Right lobe of liver (tissue), 6 donors: Measurements from ENCODE around the gene ERMP1. TPM values are rescaled to one million over a fixed set of nuclear protein-coding genes. Genes with fewer than 3 reads are reported as not detected.

Source experiments
- ATAC-seq, 4 donors: fragments of 200-7000 bp; cut with Tn5 transposase; one replicate each; pipeline ENCODE4 v1.9.1; 2020; ENCODE audit warnings: mild to moderate bottlenecking in 4 of 4, moderate library complexity in 4 of 4
- DNase-seq, 3 donors: peaks; one replicate each; pipeline ENCODE4 v3.0.0-alpha.2; 2020
- H3K27ac ChIP-seq, 3 donors: fragments of 200-600 bp; one replicate each; pipeline ENCODE4 v1.8.0; 2022
- H3K27me3 ChIP-seq, 2 donors: fragments of 200-600 bp; one replicate each; pipeline ENCODE4 v1.8.0; 2022
- H3K36me3 ChIP-seq, 4 donors: fragments of 200-600 bp; sonication (generic) in 1 of 4; one replicate each; pipeline versions ENCODE4 v1.5.1 to v1.8.0; 2017 to 2022; ENCODE audit warnings: control low read depth in 1 of 4
- H3K4me1 ChIP-seq, 4 donors: fragments of 200-600 bp; sonication (generic) in 1 of 4; one replicate each; pipeline versions ENCODE4 v1.5.1 to v1.8.0; 2017 to 2022; ENCODE audit warnings: control low read depth in 1 of 4
- H3K4me3 ChIP-seq, 3 donors: fragments of 200-600 bp; one replicate each; pipeline ENCODE4 v1.8.0; 2022
- H3K9me3 ChIP-seq, 4 donors: fragments of 200-600 bp; sonication (generic) in 1 of 4; one replicate each; pipeline versions ENCODE4 v1.5.1 to v1.8.0; 2017 to 2022; ENCODE audit warnings: control low read depth in 1 of 4
- CTCF ChIP-seq, 4 donors: fragments of 200-600 bp in 3 of 4; fragments of 450-650 bp in 1 of 4; IDR thresholded peaks; one replicate each; pipeline versions ENCODE4 v1.5.1 to v1.8.0; 2016 to 2022; ENCODE audit warnings: antibody characterized with exemption in 4 of 4, mild to moderate bottlenecking in 2 of 4
- POLR2A ChIP-seq: fragments of 450-650 bp; IDR thresholded peaks from one replicate; pipeline ENCODE4 v1.6.1; 2017; ENCODE audit warnings: antibody characterized with exemption, mild to moderate bottlenecking
- WGBS: methylation state at CpG from one replicate; pipeline ENCODE4 v1.1.6; 2018; ENCODE audit warnings: low coverage, low lambda C conversion rate; ENCODE audit not compliant: insufficient coverage; ENCODE audit errors: missing lambda C conversion rate; 5-methylcytosine and 5-hydroxymethylcytosine counted together
- intact Hi-C, 2 donors: fragments of 100-400 bp; cut with DNase I; formaldehyde crosslinking; loops; one replicate each; pipeline versions ENCODE4 v1.11.2 to v1.14.1; 2022
- total RNA-seq, 6 experiments: library from RNA; depleted of rRNA in 2 of 6; stranded (reverse); fragments of >200 nt in 2 of 6; fragmentation: NEBNext Ultra II Directional in 3 of 6; extraction: Animal tissue kit (Norgen Biotek cat#: 25700) in 3 of 6; gene quantifications; one replicate each; pipeline versions ENCODE4 v1.1.0 to v1.2.4, GENCODE V29; 2016 to 2023
- donor health status: DM: no; HTN: yes; CAD: no.
- donor health status: DM: no; HTN: no; CAD: no.
- donor health status: DM: no; HTN: no; CAD: no.
- donor health status: DM: no; HTN: yes; CAD: no.
- donor health status: DM: no; HTN: yes; CAD: no.

ERMP1 gene
- total RNA-seq, 6 experiments from 2014 or later, result 7.9 to 13.9 (median 10.2) TPM

DNA sequence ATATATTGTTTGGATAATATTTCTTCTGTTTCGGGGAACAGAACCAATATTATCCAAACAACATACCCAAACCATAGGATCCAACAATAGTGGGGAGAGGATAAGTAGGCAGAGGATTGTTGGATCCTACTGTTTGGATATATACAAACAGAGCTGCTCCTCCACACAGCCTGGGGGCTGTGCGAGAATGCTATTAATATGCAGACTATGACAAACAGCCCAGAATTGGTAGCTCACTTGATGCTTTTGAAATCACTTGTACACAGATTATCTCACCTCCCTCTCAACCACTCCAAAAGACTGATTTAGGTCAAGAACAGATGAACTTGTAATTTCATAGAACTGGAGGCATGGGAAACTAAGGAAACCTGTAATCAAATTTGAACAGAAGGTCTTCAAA lies 33.4 kb upstream of the ERMP1 start:
- ATAC-seq (no peak), DNase-seq (no peak)
- H3K27me3 ChIP-seq, result no peaks in the 10 kb centered on the region
- WGBS, result 79% methylated on average over 1 of the region's 2 CpGs
- H3K9me3 ChIP-seq, result no peaks in the 10 kb centered on the region
- H3K36me3 ChIP-seq, result no peaks in the 10 kb centered on the region
- intact Hi-C loops, result no loop called here
- peaks cover 0 to 8% (median 0%) of the 10 kb centered on the region in 4 donors for H3K4me1 ChIP-seq
- TF ChIP-seq POLR2A (no peak), CTCF (IDR thresholded peaks at IDR 0.05) (no peak)
- H3K27ac ChIP-seq, result no peak overlapping the region
- no peak overlapping the region for H3K4me3 ChIP-seq

GRCh38 chr9:5864446-5864845 lies 31.5 kb upstream of the ERMP1 start:
- 98% methylated on average over 4 of the region's 4 CpGs for WGBS
- Histone ChIP-seq H3K4me3 (no peak overlapping the region), H3K36me3 (no peaks in the 10 kb centered on the region), H3K27me3 (no peaks in the 10 kb centered on the region), H3K4me1 (peaks cover 0 to 8% (median 0%) of the 10 kb centered on the region in 4 donors), H3K9me3 (no peaks in the 10 kb centered on the region), H3K27ac (no peak overlapping the region)
- DNase-seq, result no peak
- TF ChIP-seq CTCF (IDR thresholded peaks at IDR 0.05) (no peak), POLR2A (no peak)
- intact Hi-C loops, result no loop called here
- ATAC-seq, result no peak

DNA sequence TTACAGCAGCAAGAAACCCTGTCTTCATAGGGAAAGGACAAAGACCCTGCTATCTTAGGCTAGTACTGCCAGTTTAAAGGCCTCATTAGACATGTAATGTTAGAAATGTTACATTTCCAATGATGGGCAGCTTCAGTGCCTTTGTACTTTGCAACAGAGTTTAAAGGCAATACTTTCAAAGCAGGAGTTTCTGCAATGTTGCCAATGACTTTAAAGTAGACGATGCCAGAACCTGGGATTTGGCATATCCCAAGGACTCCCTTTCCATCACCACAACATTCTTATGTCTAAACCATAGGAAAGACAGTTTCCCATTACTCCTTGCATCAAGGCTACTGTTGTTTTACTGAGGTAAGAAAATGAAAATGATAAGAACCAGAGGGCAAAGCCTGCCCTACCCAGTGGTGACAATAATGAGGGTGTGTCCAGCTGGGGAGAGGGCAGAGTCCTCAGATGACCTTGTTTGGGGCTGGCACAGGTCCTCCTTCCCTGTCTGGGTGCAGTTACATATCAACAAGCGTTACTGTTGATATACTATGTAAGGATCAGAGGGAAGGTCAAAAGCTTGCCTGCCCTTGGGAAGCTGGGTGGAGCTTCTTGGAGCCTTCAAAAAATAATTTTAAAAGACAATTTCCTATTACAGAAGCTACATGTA lies 30.3 kb upstream of the ERMP1 start:
- DNase-seq (peak; percentile 60 to 65 (median 60)), ATAC-seq (peak; percentile 96 to 99 (median 98))
- 30% methylated on average over 2 of the region's 2 CpGs for WGBS
- H3K4me3 ChIP-seq, result no peak overlapping the region
- intact Hi-C loops, result no loop called here
- H3K36me3 ChIP-seq, result no peaks in the 10 kb centered on the region
- no peaks in the 10 kb centered on the region for H3K9me3 ChIP-seq
- H3K27ac ChIP-seq, result no peak overlapping the region
- TF ChIP-seq POLR2A (no peak), CTCF (IDR thresholded peaks at IDR 0.05) (no peak)
- peaks cover 0 to 8% (median 0%) of the 10 kb centered on the region in 4 donors for H3K4me1 ChIP-seq
- H3K27me3 ChIP-seq, result no peaks in the 10 kb centered on the region

DNA sequence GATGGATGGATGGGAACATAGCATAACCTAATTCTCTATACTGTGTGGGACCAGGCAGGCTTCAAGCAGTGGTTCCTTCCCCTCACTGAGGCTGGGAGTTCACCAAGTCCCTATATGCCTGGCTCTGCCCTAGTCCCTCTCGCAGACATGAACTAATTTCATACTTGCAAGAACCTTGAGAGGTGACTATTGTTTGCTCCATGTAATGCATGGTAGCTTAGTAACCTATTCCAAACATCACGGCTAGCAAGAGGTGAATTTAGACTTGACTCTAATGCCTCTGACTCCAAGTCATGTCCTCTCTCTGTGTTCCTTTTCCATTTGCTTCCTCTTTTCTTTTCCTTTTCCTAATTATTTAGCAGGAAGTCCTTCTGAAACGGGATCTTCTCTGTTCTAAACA lies 25.9 kb upstream of the ERMP1 start:
- no peaks in the 10 kb centered on the region for H3K36me3 ChIP-seq
- DNase-seq (no peak), ATAC-seq (no peak)
- H3K4me1 ChIP-seq, result peaks cover 0 to 7% (median 0%) of the 10 kb centered on the region in 4 donors
- no peaks in the 10 kb centered on the region for H3K27me3 ChIP-seq
- no peaks in the 10 kb centered on the region for H3K9me3 ChIP-seq
- no peak overlapping the region for H3K4me3 ChIP-seq
- no peak overlapping the region for H3K27ac ChIP-seq
- WGBS, result 49% methylated on average over 3 of the region's 3 CpGs
- intact Hi-C loops, result no loop called here
- TF ChIP-seq POLR2A (no peak), CTCF (IDR thresholded peaks at IDR 0.05) (no peak)

DNA sequence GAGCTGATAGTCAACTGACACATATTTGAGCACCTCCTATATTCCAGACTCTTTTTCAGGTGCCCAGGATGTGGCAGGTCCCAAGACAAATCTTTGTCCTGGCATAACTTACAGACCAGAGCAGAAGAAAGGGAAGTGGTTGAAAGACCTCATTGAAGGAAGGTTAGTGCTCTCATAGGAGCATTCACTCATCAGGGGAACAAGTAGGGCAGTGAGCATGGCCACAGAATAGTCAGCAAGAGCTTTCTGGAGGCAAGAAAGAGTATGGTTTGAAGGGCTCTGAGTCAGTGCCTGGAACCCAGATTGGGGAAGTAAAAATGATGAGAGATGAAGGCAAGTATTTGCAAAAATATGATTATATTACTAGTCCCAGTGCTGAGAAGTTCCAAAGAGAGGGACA lies 25.0 kb upstream of the ERMP1 start:
- Histone ChIP-seq H3K4me3 (no peak overlapping the region), H3K36me3 (no peaks in the 10 kb centered on the region), H3K27me3 (no peaks in the 10 kb centered on the region), H3K27ac (no peak overlapping the region), H3K9me3 (no peaks in the 10 kb centered on the region), H3K4me1 (no peaks in the 10 kb centered on the region)
- ATAC-seq (no peak), DNase-seq (no peak)
- intact Hi-C loops, result no loop called here
- TF ChIP-seq POLR2A (no peak), CTCF (IDR thresholded peaks at IDR 0.05) (no peak)
